D341Med (cell line): Measurements from ENCODE around the gene SLC6A15.

ENCODE experiments used
- DNase-seq: peaks from one replicate; pipeline ENCODE4 v3.0.0; 2012; ENCODE audit warnings: low spot score

SLC6A15 gene

DNA sequence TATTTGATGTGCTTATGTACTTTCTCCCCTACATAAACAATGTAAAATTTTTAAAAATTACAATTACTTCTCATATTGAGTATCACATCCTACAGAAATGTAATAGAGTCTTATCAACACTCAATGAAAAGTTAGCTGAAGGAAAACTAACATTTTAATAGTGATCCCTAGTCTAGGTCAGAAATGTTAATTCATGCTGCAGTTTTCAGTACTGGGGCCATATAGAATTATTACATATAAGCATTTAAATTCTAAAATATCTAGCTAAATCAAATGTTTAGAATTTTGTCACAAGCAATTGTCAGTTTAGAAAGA lies 37.8 kb downstream of the SLC6A15 start:
- DNase-seq, result no peak

DNA sequence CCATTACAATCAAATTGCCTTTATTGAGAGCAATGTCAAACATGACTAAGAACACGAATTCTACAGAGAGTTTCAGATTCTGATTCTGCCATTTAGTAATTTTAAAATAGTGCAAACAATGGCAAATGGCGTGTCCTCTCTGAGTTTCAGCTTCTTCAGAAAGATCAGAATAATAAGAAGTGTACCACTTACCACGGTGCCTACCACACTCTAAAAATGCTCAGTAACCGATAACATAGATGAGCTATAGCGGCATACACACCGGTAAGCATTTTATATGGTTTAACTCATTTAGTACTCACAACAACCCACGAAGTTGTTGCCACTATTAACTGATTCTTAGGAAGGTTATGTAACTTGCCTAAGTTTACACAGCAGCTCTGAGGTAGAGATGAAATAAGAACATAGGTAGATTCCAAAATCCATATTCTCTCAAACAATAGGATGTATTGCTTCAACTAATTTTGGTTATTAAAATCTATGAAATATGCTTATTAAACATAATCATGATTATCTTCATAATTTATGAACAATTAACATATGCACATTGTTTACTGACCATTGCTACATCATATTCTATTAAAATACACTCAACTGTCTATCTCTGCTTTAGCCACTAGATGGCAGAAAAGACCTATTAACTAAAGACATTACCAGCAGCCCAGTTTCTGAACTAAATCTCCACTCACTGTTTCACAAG lies 38.3 kb downstream of the SLC6A15 start:
- DNase-seq, result peak; percentile 41

DNA sequence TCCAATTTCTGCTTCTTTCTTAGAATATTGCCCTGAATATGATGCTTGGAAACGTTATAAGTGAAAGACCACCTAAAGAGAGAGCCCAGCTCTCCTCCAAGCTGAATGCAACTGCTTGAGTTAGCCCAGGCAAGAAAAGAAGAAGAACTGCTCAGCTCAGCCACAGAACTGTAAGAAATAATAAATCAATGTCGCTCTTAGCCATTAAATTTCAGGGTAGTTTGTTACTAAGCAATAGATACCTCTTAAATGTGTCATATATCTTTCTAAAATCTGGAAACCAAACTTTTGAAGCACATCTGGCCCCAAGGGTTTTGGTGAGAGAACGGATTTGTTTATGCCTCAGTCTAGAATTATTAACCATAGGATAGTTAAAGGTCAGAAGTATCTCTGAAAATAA lies 50.4 kb downstream of the SLC6A15 start:
- no peak for DNase-seq

DNA sequence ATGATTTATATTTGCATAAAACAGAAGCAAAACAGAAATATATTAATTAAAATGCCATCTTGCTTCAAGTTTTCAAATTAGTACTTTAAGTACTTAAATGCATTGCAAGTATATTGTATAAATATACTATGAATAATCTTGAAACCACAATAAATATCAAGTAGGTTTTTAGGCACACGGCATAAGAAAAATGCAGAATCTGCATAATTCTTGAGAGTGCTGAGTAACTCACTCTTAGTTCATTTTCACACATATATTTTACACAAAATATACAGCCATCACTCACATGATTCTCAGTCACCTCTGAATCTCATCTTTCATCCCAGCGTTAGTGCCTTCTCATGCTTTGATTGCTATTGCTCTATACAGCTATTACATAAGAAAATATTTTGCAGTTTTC lies 51.9 kb downstream of the SLC6A15 start:
- no peak for DNase-seq

DNA sequence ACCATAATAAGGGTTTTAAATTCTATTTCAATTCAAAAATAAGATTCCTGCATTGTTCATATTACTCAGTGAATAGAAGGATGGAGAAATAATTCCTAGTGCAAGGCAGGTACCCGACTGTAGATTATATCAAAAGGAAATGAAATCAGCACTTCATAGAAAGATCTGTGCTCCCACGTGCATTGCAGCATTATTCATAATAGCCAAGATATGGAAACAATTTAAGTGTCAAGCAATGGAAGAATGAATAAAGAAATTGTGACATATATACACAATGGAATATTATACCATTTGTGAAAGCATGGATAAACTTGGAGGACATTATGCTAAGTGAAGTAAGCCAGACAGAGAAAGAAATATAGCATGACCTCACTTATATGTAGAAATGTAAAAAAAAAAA lies 53.8 kb downstream of the SLC6A15 start:
- DNase-seq, result no peak

DNA sequence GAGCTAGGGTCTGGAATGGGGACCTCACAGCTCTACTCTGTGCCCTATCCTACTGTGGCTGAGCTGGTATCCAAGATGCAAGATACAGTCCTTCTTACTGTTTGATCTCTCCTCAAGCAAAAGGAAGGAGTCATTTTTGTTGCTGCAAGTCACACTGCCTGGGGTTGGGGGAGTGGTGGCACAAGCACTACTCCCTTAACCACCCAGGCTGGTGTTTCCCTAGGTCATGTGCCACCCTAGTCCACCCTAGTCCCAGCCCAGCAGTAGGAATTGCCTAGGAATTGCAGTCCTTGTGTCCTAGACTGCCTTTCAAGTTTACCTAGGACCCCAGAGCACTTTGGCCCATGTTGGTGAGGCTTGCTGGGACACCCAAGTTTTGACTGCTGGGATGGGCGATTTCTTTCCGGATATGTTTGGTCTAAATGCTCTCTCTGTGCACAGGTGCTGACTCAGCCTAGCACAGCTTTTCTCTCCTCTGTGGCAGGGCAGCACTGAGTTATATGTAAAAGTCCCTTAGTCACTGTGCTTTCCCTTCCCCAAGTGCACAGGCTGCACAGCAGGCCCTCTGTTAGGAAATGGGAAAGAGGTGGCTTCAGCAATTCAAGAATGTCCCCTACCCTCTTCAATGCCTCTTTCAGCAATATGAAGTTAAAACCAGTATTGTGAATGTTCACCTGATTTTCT lies 54.9 kb downstream of the SLC6A15 start:
- DNase-seq, result no peak

DNA sequence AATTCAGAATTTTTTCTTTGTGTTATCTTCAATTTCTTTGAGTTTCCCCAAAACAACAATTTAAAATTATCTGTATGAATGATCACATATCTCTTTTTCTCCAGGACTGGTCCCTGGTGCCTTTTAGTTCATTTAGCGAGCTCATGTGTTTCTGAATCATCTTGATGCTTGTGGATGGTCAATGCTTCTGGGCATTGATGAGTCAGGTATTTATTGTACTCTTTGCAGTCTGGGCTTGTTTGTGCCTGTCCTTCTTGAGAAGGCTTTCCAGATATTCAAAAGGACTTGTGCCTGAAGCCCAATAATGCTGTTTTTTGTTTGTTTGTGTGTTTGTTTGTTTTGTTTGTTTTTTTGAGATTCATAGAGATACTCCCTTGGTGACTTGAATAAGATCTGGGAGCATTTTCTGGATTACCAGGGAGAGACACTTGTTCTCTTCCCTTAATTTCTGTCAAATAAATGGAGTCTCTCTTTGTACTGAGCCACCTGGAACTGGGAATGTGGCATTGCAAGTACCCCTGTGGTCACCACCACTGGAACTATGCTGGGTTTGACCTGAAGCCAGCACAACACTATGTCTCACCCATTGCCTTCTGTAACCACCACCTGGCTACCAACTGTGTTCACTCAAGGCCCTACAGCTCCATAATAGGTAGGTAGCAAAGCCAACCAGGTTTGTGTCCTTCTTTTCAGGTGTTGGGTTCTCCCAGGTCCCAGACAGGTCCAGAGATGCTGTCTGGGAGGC lies 56.3 kb downstream of the SLC6A15 start:
- no peak for DNase-seq

DNA sequence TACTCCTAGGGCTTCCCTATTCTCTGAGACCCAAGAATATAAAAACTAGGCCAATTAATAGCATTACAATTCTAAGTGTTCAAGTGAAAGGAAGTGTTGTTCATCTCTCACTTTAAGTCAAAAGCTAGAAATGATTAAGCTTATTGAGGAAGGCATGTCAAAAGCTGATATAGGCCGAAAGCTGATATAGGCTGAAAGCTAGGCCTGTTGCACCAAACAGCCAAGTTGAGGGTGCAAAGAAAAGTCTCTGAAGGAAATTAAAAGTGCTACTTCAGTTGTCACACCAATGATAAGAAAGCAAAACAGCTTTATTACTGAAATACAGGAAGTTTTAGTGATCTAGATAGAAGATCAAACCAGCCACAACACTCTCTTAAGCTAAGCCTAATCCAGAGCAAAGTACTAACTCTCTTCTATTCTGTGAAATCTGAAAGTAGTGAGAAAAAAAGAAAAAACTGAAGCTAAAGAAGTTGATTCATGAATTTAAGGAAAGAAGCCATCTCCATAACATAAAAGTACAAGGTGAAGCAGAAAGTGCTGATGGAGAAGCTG lies 68.9 kb downstream of the SLC6A15 start:
- no peak for DNase-seq

DNA sequence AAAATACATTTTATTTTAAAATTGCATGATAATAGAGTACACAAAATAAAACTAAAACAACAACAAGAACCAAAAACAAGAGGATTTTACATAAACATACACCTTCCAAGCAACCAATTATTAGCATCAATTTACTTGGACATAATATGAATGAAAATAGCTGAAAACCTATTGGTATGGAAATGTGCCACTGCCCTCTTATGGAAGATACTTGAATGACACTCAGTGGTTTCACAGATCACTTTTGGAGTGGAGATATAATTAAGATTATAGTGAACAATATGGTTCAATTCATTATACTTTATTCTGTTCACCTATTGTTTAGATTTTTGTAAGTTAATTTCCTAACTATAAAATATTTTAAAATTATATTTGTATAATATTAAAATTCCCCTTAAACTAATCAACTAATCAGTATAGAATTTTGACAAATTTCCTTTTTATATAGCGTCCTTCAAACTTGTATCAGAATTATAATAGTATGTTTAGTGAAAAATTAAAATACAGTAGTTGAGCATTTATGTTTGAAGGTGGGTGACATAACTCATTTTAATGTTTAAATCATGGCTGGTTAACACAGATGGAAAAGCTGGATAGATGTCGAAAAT lies 70.1 kb downstream of the SLC6A15 start:
- peak; percentile 37 for DNase-seq

DNA sequence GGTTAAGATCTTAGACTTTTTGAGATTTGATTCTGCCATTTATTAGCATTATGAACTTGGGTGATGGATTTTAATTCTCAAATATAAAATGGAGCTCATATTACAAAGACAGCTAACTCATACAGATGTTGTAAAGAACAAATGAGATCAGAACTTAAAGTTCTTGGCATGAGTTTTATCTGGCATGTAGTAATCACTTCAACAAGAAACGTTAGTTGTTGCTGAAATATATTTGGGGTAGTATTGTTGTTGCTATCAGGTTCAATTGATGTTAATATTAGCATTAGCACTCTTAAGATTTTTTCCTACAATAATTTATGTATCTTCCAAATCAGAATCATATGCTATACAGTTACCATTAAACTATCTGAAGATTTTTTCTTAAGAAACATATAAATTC lies 71.0 kb downstream of the SLC6A15 start:
- no peak for DNase-seq

DNA sequence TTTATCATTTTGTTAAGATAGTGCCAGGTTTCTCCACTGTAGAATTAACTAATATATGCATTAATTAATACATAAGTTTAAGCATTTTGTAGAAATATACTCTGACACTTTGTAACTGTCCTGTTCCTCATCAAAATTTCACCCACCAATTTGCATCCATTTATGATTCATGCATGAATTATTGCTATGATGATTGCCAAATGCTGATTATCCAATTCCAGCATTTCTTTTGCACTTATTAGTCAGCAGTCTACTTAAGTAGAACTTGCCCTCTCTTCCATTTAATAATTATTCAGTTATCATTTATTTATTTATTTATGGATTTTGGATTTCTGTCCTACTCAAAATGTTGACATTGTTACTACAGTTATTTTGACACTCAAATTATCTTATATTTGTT lies 72.2 kb downstream of the SLC6A15 start:
- DNase-seq, result no peak

DNA sequence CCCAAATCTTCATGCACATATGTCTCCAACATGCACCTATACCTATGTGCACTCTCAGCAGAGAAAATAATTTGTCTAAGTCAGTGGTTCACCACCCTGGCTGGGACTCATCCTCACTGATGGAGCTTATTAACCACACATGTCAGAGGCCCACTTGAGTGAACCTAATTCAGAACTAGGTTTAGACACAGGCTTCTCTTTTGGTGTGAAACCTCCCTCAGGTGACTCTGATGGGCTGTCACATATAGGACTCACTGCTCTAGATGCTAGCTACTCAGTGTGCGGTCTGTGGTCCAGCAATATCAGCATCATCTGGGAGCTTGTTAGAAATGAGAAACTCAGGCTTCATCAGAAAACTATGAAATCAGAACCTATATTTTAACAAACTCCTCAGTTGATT lies 85.7 kb downstream of the SLC6A15 start:
- DNase-seq, result no peak

DNA sequence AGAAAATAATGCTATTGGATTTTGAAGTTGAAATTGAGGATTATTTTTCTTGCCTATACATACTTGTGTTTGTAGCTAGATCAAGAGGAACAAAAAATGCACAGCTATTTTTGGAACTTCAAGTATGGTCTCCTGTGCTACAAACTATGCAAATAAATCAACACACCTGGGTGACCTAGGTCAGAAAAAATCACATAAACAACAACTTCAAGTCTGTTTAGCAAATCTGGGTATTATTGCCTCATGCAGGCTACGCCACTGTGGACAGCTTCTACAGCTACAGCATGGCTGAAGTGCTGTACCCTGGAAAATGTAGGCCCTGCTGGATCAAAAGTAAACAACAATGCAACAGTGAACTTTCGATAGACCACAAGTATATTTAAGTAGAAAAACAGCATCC lies 87.5 kb downstream of the SLC6A15 start:
- no peak for DNase-seq

DNA sequence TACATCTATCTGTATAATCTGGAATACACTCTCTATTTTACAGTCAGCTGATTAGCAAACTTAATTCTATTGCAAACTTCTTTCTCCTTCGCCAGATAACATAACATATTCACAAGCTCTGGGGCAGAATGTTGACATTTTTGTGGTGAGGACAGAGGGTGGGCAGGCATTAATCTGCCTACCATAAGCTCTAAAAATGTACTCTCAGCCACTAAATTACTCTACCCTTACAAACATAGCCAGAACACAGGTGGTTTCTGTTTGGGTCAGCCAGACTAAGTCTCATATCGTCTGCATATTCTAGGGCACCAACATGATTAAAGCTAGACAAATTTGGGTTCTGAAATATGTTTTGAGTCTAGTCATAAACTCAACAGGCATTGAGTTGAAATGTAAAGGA lies 90.1 kb downstream of the SLC6A15 start:
- no peak for DNase-seq

DNA sequence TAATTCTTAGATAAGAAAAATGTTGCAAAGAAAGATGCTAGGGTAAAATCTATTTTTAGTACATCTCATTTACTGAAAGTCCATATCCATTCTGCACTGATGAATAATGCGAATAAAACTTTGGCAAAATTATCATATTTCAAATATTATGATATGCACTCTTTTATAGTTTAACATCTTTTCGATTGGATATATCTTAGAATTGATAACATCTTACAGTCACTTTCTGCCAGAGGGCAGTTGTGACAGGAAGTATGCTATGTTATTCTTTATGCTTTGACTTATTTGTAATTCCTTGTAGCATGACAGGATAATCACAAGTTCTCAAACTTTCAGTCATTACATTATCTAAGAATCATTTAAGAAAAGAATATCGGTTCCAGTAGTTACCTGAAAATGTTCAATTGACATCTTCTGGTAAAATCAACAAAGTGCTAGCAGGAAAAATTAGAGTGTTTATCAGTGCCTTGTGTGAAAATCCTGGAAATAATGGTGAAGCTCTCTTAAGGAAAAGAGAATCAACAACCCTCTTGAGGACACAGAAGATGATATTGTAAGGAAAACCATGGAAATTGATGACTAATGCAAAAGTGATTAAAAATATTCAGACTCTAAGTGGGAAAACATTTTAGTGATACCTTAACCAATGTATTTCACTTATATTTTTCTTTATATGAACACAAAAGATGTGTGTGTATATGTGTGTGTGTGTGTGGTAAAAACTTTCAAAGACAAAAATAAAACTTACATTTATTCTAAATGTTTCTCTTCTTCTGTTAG lies 95.5 kb downstream of the SLC6A15 start:
- no peak for DNase-seq

DNA sequence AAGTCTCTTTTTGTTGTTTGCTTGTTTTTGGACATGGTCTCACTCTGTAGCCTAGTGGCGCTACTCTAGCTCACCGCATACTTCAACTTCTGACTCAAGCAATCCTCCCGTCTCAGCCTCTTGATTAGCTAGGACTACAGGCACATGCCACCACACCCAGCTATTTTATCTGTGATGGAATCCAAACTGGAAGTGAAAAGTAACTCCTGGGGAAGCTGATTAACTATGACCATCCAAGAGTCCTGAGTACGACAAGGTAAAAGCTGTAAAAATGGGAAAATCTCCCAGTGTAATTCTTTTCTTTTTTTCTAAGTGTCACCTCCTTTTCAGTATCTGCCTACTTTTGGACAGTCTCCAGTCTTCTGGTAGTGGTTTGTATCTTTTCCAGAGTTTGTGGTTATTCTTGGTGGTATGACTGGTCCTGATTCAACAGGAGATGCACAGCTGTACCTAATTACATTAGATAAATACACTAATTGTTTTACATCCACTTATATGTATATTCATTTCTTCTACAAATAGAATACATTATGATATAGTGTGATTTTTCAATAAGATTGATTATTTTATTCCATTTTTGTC lies 97.8 kb downstream of the SLC6A15 start:
- no peak for DNase-seq

DNA sequence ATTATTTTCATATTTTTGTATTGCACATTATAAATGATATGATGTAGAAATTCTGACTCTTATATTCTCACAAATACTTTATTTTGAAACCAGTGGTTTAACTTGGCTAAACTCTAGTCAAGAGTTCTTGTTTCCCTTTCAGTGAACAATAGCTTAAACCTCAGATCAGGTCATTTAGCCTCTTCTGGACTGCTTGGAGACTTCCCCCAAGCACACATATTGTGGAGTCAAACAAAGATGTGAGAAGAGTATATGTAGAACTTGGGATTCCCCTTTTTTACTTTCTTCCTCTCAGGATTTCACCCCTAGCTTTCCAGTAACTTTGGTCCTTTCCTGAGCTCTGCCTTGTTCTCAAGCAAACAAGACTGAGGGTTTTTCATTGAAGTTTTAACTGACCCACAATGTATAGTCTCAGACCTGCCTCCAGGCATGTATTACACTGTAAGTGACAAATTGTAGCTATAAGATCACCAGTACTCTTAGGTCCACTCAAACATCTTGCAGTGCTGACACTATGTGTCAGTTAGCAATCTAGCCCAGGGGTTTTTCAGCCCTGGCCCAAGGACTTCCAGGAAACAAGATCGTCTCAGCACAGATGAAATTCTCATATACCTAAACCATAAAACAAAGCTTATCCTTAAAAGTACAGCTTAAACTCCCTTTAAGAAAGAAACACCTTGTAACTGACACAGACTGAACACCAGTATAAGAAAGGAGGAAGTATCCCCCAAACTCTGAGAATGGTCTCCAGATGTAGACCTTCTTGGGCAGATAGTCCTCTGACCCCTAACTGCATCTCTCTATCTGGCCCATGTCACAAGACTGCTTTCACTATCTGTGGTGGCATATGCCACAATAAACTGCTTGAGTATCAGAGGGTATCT lies 98.6 kb downstream of the SLC6A15 start:
- no peak for DNase-seq

DNA sequence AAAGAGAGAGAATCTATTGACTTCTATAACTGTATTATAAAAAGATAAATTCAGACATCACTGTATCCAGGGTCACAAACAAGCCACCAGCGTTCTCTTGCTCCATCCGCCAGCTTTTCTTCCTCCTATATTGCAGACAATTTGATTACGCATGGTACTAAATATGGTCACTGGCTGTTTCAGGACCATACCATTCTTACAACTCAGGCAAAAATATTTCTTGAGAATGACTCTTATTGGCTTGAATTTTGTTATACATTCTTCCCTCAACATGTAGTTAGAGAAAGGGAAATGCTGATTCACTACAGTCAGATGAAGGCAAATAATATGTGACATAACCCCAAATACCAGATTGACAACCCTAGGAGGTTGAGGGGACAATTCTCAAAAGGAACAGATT lies 101.3 kb downstream of the SLC6A15 start:
- DNase-seq, result no peak

DNA sequence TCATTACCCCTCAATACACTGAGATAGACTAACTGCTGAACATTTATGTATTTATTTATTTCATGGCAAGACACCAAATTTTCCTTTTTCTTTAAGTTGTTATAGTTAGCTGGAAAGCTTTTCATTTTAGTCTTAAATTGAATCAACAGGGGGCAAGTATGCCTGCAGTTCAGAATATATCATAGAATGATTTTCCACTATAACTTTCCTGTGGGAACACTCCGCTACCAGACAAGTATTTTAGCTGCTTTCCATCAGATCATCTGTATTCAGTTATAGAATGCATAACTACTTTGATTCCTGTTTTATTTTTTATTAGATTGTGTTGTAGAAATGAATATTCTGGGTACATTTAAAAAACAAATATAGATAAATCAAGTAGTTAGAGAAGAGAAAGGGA lies 102.0 kb downstream of the SLC6A15 start:
- DNase-seq, result no peak
